ENCODE measurements around the gene TBC1D19.
A peak's percentile ranks its signal among the peaks of the same experiment; 100 is the strongest.

TBC1D19 gene

DNA sequence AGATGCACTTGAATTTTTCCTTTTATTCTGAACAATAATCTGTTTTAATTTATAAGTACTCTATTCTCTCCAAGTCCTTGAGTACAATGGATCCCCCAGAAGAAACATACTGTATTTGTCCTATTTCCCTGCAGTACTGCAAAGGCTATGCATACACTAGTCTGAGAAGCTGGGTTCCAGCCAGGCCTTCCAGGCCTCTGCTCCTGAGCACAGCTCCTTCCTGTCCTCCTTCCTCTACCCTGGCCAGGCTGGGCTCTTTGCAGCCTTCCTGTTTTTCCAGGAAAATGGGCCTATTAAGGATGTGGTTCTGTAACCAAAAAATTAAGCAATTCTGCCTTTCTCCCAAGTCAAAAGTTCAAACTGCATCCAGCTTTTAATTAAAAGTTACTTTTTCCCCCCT, 208.8 kb downstream of the TBC1D19 start:
- DNase-seq (ENCODE audit: low read depth in 2 of 2), result no peak
- H3K4me3 ChIP-seq (replicated peaks in 1 of 2; ENCODE audit: low read depth in 2 of 2, low read length in 2 of 2), result no peak overlapping the region

DNA sequence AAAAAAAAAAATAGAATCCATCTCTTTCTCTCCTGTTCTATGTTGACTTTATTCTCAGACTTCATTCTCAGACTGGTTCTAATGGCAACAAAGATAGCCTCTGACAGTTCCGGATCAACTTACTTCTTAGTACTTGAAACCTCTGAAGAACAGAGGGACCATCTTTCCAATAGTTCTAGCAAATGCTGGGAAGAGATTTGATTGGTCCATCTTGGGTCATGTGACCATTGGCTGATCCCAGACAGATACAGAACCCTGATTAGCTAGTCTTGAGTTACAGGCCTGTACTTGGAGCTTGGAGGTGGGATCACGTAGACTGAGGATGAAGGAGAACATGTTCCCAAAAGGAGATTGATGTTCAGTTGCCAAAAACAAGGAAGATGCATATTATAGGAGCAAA, 209.9 kb downstream of the TBC1D19 start:
- TF ChIP-seq, protein P1, sequence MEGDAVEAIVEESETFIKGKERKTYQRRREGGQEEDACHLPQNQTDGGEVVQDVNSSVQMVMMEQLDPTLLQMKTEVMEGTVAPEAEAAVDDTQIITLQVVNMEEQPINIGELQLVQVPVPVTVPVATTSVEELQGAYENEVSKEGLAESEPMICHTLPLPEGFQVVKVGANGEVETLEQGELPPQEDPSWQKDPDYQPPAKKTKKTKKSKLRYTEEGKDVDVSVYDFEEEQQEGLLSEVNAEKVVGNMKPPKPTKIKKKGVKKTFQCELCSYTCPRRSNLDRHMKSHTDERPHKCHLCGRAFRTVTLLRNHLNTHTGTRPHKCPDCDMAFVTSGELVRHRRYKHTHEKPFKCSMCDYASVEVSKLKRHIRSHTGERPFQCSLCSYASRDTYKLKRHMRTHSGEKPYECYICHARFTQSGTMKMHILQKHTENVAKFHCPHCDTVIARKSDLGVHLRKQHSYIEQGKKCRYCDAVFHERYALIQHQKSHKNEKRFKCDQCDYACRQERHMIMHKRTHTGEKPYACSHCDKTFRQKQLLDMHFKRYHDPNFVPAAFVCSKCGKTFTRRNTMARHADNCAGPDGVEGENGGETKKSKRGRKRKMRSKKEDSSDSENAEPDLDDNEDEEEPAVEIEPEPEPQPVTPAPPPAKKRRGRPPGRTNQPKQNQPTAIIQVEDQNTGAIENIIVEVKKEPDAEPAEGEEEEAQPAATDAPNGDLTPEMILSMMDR (IDR thresholded peaks at IDR 0.05; ENCODE audit: low read depth, low read length), result no peak
- H3K4me3 ChIP-seq (replicated peaks in 1 of 2; ENCODE audit: low read depth in 2 of 2, low read length in 2 of 2), result no peak overlapping the region
- DNase-seq (ENCODE audit: low read depth in 2 of 2), result peak in 1 of 2 donors; percentile 18

More for the DNA sequence above, 208.8 kb downstream of the TBC1D19 start:
- TF ChIP-seq, protein P1 (IDR thresholded peaks at IDR 0.05; ENCODE audit: low read depth, low read length), result no peak

DNA sequence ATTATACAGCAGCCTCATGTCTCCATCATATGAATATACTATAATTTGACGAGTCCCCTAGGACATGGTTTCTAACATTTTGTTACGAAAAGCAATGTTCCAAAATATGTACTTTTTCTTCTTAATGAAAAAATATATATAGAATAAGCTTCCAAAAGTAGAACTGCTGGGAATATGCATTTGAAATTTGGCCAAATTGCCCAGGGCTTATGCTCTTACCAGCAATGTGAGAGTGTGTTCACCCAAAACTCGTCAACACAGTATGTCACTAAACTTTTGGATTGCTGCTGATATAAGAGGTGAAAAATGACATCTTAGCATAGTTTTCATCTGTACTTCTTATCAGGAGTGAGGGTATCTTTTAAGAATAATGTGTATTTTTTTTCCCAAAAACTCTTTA, 212.2 kb downstream of the TBC1D19 start:
- no peak for DNase-seq (ENCODE audit: low read depth in 2 of 2)
- TF ChIP-seq, protein P1 (IDR thresholded peaks at IDR 0.05; ENCODE audit: low read depth, low read length), result no peak
- no peak overlapping the region for H3K4me3 ChIP-seq (replicated peaks in 1 of 2; ENCODE audit: low read depth in 2 of 2, low read length in 2 of 2)

DNA sequence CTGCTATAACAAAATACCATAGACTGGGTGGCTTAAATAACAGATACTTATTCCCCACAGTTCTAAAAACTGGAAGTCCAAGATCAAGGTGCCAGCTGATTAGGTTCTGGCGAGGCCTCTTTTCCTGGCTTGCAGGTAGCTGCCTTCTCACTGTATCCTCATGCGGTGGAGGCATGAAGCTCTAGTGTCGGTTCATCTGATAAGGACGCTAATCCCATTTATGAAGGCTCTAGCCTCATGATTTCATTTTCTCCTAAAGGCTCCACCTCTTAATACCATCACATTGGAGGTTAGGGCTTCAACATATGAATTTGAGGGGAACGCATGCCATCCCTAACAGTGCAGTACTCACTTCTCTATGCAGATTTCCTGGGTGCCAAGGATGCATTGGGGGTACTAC, 218.9 kb downstream of the TBC1D19 start:
- no peak for DNase-seq (ENCODE audit: low read depth in 2 of 2)

DNA sequence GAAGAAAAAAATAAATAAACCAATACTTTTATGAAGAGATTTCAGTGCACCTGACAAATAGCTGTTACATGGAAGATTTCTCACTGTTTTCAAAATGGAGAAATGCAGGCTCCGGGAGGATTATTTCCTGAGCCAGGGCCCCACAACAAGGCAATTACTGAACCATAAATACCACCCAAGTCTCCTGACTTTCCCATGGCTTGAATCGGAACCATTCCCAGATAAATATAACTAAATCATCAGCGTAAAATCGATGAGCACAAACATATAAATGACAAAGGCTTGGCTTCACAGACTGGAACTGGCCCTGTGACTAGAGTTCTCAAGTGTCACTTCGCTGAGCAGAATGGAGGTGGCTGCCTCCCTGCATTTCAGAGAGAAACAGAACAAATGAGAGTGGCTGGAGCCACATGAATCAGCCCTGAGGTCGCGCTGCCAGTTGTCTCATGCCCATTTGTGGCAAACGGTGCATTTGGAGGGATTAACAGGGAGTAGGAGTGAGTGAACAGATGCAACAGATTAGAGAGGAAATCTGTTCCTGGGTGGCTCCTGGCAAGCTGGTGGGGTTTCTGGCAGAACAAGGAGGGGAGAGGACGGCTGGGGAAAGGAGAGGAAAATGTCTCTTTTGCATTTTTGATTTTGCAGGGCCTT, 219.5 kb downstream of the TBC1D19 start:
- TF ChIP-seq, protein P1 (IDR thresholded peaks at IDR 0.05; ENCODE audit: low read depth, low read length), result no peak
- no peak for DNase-seq (ENCODE audit: low read depth in 2 of 2)
- no peak overlapping the region for H3K4me3 ChIP-seq (replicated peaks in 1 of 2; ENCODE audit: low read depth in 2 of 2, low read length in 2 of 2)

More for the DNA sequence above, 218.9 kb downstream of the TBC1D19 start:
- TF ChIP-seq, protein P1 (IDR thresholded peaks at IDR 0.05; ENCODE audit: low read depth, low read length), result no peak
- no peak overlapping the region for H3K4me3 ChIP-seq (replicated peaks in 1 of 2; ENCODE audit: low read depth in 2 of 2, low read length in 2 of 2)

DNA sequence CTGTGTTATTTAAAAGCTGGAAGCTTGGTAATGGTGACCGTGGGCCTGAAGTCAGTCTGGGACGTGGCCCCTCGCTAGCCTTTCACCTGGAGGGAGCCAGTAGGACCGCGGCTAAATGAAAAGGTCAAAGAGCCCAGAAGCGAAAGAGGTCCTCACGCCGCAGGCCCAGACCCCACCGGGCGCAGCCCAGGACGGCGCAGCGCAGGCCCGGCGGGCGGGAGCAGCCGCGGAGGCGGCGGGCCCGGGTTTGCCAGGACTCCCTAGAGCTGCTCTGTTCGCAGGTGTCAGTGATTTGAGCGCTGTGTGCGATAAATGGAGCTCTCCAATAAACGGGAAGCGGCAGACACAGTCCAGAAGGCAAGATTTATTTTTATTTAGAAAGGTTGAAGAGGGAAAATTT, 220.6 kb downstream of the TBC1D19 start:
- H3K4me3 ChIP-seq (replicated peaks in 1 of 2; ENCODE audit: low read depth in 2 of 2, low read length in 2 of 2), result peak overlapping the region in 1 of 2 donors; percentile 7
- no peak for DNase-seq (ENCODE audit: low read depth in 2 of 2)
- TF ChIP-seq, protein P1 (IDR thresholded peaks at IDR 0.05; ENCODE audit: low read depth, low read length), result no peak

DNA sequence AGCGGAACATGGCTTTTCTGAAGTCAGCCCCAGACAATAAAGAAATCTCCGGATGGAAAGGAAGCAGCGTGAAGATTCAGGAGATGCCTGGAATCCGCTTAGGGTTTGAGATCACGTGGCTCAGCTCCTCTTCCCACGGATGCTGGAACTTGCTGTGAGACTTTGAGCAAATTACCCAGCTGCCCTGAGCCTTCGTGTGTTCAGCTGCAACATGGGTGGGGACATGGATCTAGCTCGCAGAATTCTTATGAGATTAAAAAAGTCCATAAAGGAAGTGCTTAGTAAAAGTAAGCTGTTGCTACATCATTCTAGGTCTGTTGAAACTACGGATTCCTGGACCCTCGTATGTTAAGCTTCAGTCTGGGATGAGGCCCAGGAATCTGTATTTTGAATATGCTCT, 221.0 kb downstream of the TBC1D19 start:
- TF ChIP-seq, protein P1 (IDR thresholded peaks at IDR 0.05; ENCODE audit: low read depth, low read length), result no peak
- H3K4me3 ChIP-seq (replicated peaks in 1 of 2; ENCODE audit: low read depth in 2 of 2, low read length in 2 of 2), result peak overlapping the region in 1 of 2 donors; percentile 7
- DNase-seq (ENCODE audit: low read depth in 2 of 2), result peak in 1 of 2 donors; percentile 19
